ENCODE measurements around the gene EML6.

- TF ChIP-seq YY1 (IDR thresholded peaks at IDR 0.05; ENCODE audit: low read depth): no peak
- no peak for TF ChIP-seq CTCF (IDR thresholded peaks at IDR 0.05)
- no peak for TF ChIP-seq EZH2phosphoT487 (IDR thresholded peaks at IDR 0.05; ENCODE audit: borderline replicate concordance, low read depth)
- TF ChIP-seq ZBTB33 (IDR thresholded peaks at IDR 0.05; ENCODE audit: borderline replicate concordance, low read depth): no peak
- TF ChIP-seq NFIC (IDR thresholded peaks at IDR 0.05; ENCODE audit: borderline replicate concordance): no peak
- no peak for TF ChIP-seq FOSL2 (IDR thresholded peaks at IDR 0.05; ENCODE audit: borderline replicate concordance, low read depth)
- no peak for TF ChIP-seq USF2 (IDR thresholded peaks at IDR 0.05; ENCODE audit: borderline replicate concordance, low read depth, low read length)
- no peak for TF ChIP-seq CHD2 (IDR thresholded peaks at IDR 0.05; ENCODE audit: low read length, partially characterized antibody)
- no peak for TF ChIP-seq POLR2AphosphoS5 (IDR thresholded peaks at IDR 0.05; ENCODE audit: low read depth, low read length)
Measured at GRCh38 chr2:54681416-54681815, 42.0 kb upstream of the EML6 start.

All from SK-N-SH (cell line).